Activated CD8-positive, alpha-beta memory T cell treated with anti-CD3 and anti-CD28 coated beads, Interleukin-2, amount 50 U/mL, for 1 hour (primary cell): Measurements from ENCODE around the gene KIF21B.
"Not testable (repeated sequence)": the region's sequence is repeated elsewhere in the genome, so short reads cannot be mapped to it uniquely, and the experiment has no call there.

Source experiments
- DNase-seq: peaks from one replicate; pipeline ENCODE4 v3.0.0-alpha.2; 2020; ENCODE audit errors: extremely low read depth

KIF21B gene

GRCh38 chr1:200971428-200971903, 52.0 kb downstream of the KIF21B start:
- DNase-seq, result no peak

- no peak for DNase-seq
Measured at GRCh38 chr1:200970771-200971427, 52.6 kb downstream of the KIF21B start.

- DNase-seq, result no peak
Measured at GRCh38 chr1:200969726-200970561, 53.6 kb downstream of the KIF21B start.

GRCh38 chr1:200968469-200969410, 54.8 kb downstream of the KIF21B start:
- no peak for DNase-seq

GRCh38 chr1:200967693-200968468, 55.6 kb downstream of the KIF21B start:
- DNase-seq, result no peak

- DNase-seq, result no peak
Measured at GRCh38 chr1:200966934-200967333, 56.6 kb downstream of the KIF21B start.

GRCh38 chr1:200965111-200965805, 58.3 kb downstream of the KIF21B start:
- DNase-seq, result no peak

GRCh38 chr1:200963888-200964287, 59.6 kb downstream of the KIF21B start:
- not testable (repeated sequence) for DNase-seq

GRCh38 chr1:200963076-200963475, 60.4 kb downstream of the KIF21B start:
- no peak for DNase-seq

GRCh38 chr1:200962631-200963030, 60.9 kb downstream of the KIF21B start:
- no peak for DNase-seq

- DNase-seq, result not testable (repeated sequence)
Measured at GRCh38 chr1:200962151-200962550, 61.4 kb downstream of the KIF21B start.

- no peak for DNase-seq
Measured at GRCh38 chr1:200960948-200961340, 62.6 kb downstream of the KIF21B start.

GRCh38 chr1:200960236-200960947, 63.1 kb downstream of the KIF21B start:
- DNase-seq, result no peak

GRCh38 chr1:200959411-200959921, 64.0 kb downstream of the KIF21B start:
- DNase-seq, result no peak

GRCh38 chr1:200958597-200958996, 64.9 kb downstream of the KIF21B start:
- DNase-seq, result no peak

GRCh38 chr1:200954434-200954833, 69.1 kb downstream of the KIF21B start:
- no peak for DNase-seq

GRCh38 chr1:200951016-200951415, 72.5 kb downstream of the KIF21B start:
- no peak for DNase-seq

- no peak for DNase-seq
Measured at GRCh38 chr1:200949626-200950025, 73.9 kb downstream of the KIF21B start.

- no peak for DNase-seq
Measured at GRCh38 chr1:200947059-200947566, 76.4 kb downstream of the KIF21B start.
